HPDE6-E6E7 (cell line): ENCODE measurements around the gene FRK.

Source experiments
- DNase-seq: peaks from one replicate; pipeline ENCODE4 v3.0.0; 2011; ENCODE audit warnings: missing footprints; ENCODE audit errors: extremely low spot score

Gene FRK

GRCh38 chr6:116035616-116036015, 25.1 kb downstream of the FRK start:
- no peak for DNase-seq

- no peak for DNase-seq
Measured at GRCh38 chr6:116034327-116034726, 26.4 kb downstream of the FRK start.

- DNase-seq = no peak
Measured at GRCh38 chr6:116033687-116034303, 26.9 kb downstream of the FRK start.

- no peak for DNase-seq
Measured at GRCh38 chr6:116030770-116031169, 29.9 kb downstream of the FRK start.

GRCh38 chr6:116029535-116029934, 31.2 kb downstream of the FRK start:
- DNase-seq = no peak

- no peak for DNase-seq
Measured at GRCh38 chr6:116028233-116028632, 32.5 kb downstream of the FRK start.

- no peak for DNase-seq
Measured at GRCh38 chr6:116027801-116028200, 32.9 kb downstream of the FRK start.

- no peak for DNase-seq
Measured at GRCh38 chr6:116025405-116025804, 35.3 kb downstream of the FRK start.

- DNase-seq = no peak
Measured at GRCh38 chr6:116022841-116023445, 37.7 kb downstream of the FRK start.

- no peak for DNase-seq
Measured at GRCh38 chr6:116020738-116021137, 40.0 kb downstream of the FRK start.

- no peak for DNase-seq
Measured at GRCh38 chr6:116019428-116019827, 41.3 kb downstream of the FRK start.

GRCh38 chr6:116018976-116019375, 41.7 kb downstream of the FRK start:
- no peak for DNase-seq

GRCh38 chr6:116017546-116018295, 43.0 kb downstream of the FRK start:
- DNase-seq = no peak

GRCh38 chr6:116016846-116017545, 43.7 kb downstream of the FRK start:
- no peak for DNase-seq

GRCh38 chr6:116015983-116016382, 44.7 kb downstream of the FRK start:
- DNase-seq = no peak

GRCh38 chr6:116015561-116015960, 45.1 kb downstream of the FRK start:
- no peak for DNase-seq

- no peak for DNase-seq
Measured at GRCh38 chr6:116012951-116013350, 47.7 kb downstream of the FRK start.

- DNase-seq = no peak
Measured at GRCh38 chr6:116012471-116012949, 48.2 kb downstream of the FRK start.

- peak; percentile 68 for DNase-seq
Measured at GRCh38 chr6:116011520-116011919, 49.2 kb downstream of the FRK start.

- peak; percentile 44 for DNase-seq
Measured at GRCh38 chr6:116010790-116011401, 49.8 kb downstream of the FRK start.

GRCh38 chr6:116010386-116010785, 50.3 kb downstream of the FRK start:
- no peak for DNase-seq
